T follicular helper cell (primary cell): Measurements from ENCODE around the gene NOL4L.
"Not testable (repeated sequence)": the region's sequence is repeated elsewhere in the genome, so short reads cannot be mapped to it uniquely, and the experiment has no call there.

Experiments
- DNase-seq: peaks from one replicate; pipeline ENCODE4 v3.0.0-alpha.2; 2020; ENCODE audit warnings: low read depth

NOL4L gene

GRCh38 chr20:32597714-32598113 lies 12.6 kb upstream of the NOL4L start:
- DNase-seq: no peak

GRCh38 chr20:32596681-32597252 lies 11.6 kb upstream of the NOL4L start:
- DNase-seq: no peak

GRCh38 chr20:32595143-32595542 lies 10.0 kb upstream of the NOL4L start:
- no peak for DNase-seq

GRCh38 chr20:32594669-32595068 lies 9.5 kb upstream of the NOL4L start:
- not testable (repeated sequence) for DNase-seq

- DNase-seq: no peak
Measured at GRCh38 chr20:32594204-32594603, 9.1 kb upstream of the NOL4L start.

- not testable (repeated sequence) for DNase-seq
Measured at GRCh38 chr20:32592616-32593015, 7.5 kb upstream of the NOL4L start.

- DNase-seq: no peak
Measured at GRCh38 chr20:32592022-32592421, 6.9 kb upstream of the NOL4L start.

GRCh38 chr20:32589769-32590168 lies 4.6 kb upstream of the NOL4L start:
- no peak for DNase-seq

- DNase-seq: no peak
Measured at GRCh38 chr20:32589256-32589655, 4.1 kb upstream of the NOL4L start.

- no peak for DNase-seq
Measured at GRCh38 chr20:32588040-32588439, 2.9 kb upstream of the NOL4L start.

GRCh38 chr20:32586291-32586690 lies 1.2 kb upstream of the NOL4L start:
- no peak for DNase-seq

GRCh38 chr20:32585586-32586127 lies 524 bp upstream of the NOL4L start:
- DNase-seq: no peak

- no peak for DNase-seq
Measured at GRCh38 chr20:32583581-32584070, 1.5 kb downstream of the NOL4L start.

GRCh38 chr20:32582659-32583580 lies 2.2 kb downstream of the NOL4L start:
- DNase-seq: no peak

- no peak for DNase-seq
Measured at GRCh38 chr20:32581839-32582658, 3.1 kb downstream of the NOL4L start.

- DNase-seq: no peak
Measured at GRCh38 chr20:32580970-32581838, 3.9 kb downstream of the NOL4L start.

- DNase-seq: no peak
Measured at GRCh38 chr20:32580219-32580969, 4.7 kb downstream of the NOL4L start.

- DNase-seq: no peak
Measured at GRCh38 chr20:32578840-32579390, 6.2 kb downstream of the NOL4L start.

- DNase-seq: not testable (repeated sequence)
Measured at GRCh38 chr20:32578062-32578461, 7.1 kb downstream of the NOL4L start.

GRCh38 chr20:32577657-32578056 lies 7.5 kb downstream of the NOL4L start:
- no peak for DNase-seq
